ENCODE data around the gene ADAMTS16.

The ADAMTS16 gene

DNA sequence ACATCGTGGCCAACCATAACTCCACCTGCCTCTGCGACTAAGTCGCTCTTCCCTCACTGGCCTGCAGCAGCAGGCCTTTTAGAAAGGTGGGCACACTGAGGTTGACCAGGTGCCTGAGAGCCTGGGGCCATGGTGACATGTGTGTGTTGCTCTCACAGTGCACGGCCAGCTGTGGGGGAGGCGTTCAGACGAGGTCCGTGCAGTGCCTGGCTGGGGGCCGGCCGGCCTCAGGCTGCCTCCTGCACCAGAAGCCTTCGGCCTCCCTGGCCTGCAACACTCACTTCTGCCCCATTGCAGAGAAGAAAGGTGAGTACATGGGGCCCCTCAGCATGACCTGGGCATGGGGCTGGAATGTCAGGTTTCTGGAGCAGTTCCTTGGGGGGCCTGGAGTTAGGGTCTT lies 177.8 kb downstream of the ADAMTS16 start:
- DNase-seq = no peak

- DNase-seq = no peak
Observed at GRCh38 chr5:5318426-5319190, 178.5 kb downstream of the ADAMTS16 start.

DNA sequence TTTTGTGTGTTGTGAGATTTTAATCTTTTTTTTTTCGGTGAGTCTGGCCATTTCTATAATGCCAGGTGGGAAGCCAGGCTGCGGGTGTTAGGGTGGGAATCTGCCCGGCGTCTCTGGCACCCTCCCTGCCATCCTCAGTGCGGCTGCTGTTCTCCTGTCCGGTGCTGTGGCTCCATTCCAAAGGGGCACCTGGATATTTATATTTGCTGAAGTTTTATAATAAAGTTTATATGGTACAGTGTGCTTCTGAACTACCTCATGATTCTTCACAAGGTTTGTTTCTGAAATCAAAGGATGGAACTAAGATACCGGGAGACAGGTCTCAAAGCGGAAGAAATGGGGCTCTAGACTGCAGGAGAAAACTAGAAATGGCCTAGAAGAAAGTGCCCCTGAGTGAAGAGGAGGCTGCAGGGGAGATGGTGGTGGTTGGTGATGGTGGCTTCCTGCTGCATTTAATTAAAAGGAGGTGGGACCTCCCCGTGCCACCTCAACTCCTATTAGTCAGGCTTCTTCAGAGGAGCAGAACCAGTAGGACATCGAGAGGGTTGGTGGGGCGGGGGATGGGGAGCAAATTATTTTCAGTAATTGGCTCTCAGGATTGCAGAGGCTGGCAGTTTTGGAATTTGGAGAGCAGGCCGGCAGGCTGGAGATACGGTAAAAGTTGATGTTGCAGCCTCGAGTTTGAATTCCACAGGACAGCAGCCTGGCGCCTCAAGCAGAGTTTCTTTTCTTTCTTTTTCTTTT lies 180.1 kb downstream of the ADAMTS16 start:
- no peak for DNase-seq

- no peak for DNase-seq
Observed at GRCh38 chr5:5321137-5321536, 181.0 kb downstream of the ADAMTS16 start.

- no peak for DNase-seq
Observed at GRCh38 chr5:5323551-5323950, 183.4 kb downstream of the ADAMTS16 start.

GRCh38 chr5:5326115-5326758 lies 186.1 kb downstream of the ADAMTS16 start:
- DNase-seq = no peak

DNA sequence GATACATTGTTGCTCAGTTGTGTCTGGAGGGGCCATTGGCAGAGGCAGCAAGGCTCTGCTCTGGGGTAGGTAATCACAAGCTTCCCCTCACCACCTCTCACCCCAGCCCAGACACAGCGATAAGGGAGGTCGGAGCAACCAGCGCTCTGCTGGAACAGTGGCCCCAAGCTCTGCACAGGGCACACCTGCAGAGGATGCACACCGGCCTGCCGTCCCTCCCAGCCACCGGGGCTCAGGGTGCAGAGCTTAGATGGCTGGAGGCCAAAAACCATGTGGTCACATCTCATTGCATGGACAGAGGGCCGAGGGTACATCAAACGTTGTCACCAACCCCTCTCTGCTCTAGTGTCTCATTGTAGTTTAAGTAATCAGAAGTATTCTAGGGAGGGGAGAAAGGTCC lies 187.0 kb downstream of the ADAMTS16 start:
- DNase-seq = no peak

DNA sequence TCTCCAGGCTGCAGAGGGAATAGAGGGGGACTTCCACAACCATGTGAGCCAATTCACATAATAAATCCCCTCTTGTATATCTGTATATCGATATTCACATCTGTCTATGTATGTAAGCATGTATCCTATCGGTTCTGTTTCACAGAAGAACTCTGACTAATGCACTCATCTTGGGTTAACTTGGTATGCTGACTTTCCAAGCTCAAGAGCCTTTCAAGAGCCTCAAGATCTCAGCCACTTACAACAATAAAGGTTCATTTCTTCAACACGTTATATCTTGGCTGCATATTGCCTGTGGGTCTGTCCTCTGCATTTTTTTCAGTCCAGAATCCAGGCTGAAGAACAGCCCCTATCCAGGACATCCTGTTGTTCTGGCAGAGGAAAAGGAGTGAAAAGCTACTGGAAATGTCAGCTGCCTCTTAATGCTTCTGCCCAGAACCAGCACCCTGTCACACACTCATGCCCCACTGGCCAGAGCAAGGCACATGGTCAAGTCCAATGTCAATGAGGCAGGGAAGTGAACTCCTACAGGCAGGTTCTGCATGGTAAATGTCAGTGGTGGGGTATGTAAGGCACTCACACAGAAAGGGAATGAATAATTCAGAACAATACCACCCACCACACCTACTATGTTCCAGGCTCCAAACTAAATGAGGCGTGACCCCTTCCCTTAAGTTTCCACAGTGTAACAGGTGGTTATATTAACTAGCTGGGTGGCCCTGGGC lies 190.8 kb downstream of the ADAMTS16 start:
- DNase-seq = no peak

DNA sequence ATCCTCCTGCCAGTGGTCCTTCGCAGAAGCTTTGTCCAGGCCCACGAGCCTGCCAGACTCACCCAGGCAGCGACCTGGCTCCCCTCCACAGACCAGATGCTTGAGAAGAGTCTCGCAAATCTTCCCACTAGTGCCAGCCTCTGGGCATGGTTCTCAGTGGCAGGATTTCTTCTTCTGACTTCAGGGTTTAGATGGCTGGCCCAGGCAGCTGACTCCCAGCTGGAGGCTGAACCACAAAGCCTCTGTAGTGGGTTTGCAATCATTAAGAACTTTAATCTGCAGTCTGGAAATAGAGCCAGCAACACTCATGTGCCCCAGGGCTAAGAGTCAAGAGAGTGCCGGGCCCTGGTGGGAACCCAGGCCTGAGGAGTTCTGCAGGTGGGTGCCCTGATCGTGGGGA lies 191.7 kb downstream of the ADAMTS16 start:
- no peak for DNase-seq

GRCh38 chr5:5332287-5332686 lies 192.2 kb downstream of the ADAMTS16 start:
- no peak for DNase-seq

DNA sequence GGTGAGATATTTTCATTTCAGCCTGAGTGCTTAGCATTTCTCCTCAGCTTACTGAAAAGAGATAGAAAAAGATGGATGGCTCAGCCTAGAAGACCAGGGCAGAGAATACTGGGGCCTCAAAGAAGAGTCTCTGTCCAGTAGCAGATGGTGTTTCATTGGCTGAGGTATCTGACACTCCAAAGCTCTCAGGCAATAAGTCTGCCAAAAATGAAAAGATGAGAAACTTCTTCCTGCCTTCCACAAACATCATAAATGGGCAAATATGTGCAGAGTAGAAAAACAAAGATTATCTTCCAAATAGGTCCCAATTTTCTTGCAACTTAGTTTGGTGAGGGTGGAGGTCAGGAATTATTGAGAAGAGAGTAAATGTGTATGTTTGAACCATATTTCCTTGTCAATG lies 195.0 kb downstream of the ADAMTS16 start:
- DNase-seq = no peak

- DNase-seq = no peak
Observed at GRCh38 chr5:5335700-5336264, 195.7 kb downstream of the ADAMTS16 start.

DNA sequence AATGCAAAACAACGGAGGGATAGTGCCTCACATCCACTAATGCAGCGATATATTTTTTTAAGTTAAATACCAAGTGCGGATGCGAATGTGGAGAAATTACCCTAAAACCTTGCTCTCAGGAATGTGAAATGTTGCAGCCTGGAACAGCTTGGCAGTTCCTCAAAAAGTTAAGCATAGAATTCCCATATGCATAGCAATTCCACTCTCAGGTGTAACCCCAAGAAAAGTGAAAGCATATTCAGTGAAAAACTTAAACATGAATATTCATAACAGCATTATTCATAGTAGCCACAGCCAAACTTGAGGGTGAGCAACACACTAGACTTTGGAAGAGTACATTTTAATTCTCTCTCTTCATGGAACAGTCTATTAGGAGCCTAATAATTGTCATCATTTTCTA lies 199.1 kb downstream of the ADAMTS16 start:
- no peak for DNase-seq

GRCh38 chr5:5340206-5340729 lies 200.1 kb downstream of the ADAMTS16 start:
- DNase-seq = no peak

- no peak for DNase-seq
Observed at GRCh38 chr5:5341531-5342292, 201.6 kb downstream of the ADAMTS16 start.

GRCh38 chr5:5342784-5343183 lies 202.7 kb downstream of the ADAMTS16 start:
- DNase-seq = no peak

DNA sequence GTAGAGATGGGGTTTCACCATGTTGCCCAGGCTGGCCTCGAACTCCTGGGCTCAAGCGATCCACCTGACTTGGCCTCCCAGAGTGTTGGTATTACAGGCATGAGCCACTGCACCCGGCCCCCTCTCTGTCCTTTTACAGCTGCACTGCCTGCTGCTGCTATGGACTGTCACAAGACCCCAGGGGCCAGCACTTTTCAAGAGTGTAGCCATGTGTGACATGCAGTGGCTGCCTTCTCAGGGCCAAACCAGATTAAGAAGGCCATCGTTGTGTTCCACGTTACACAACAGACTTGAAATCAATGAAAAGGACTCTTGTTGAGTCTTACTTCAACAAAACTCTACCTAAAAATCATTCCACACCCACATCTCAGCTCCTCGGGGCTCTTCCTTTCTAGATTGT lies 203.4 kb downstream of the ADAMTS16 start:
- no peak for DNase-seq

DNA sequence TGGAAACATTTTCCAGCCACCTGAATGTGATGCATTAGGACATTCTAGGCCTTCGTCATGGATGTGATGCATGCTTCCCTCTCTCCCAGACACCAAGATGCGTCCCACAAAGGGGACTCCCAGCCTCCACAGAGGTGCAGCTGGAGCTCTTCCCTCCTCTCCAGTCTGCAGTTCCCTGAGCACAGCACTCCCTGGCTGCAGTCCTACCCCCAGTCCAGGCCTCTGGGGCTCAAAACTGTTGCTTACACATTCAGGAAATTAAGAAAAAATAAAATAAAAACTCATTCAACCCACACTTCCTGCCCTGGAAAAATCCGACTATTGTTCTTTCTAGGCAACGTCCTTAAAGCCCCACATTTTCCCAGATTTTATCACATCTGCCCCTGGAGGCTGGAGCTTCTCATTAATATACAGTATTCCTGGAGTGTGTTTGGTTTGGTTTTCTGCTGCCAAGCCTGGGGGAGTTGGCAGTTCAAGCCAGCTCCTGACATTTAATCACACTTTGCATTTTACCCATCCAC lies 204.0 kb downstream of the ADAMTS16 start:
- no peak for DNase-seq

- DNase-seq = no peak
Observed at GRCh38 chr5:5344606-5345005, 204.5 kb downstream of the ADAMTS16 start.

DNA sequence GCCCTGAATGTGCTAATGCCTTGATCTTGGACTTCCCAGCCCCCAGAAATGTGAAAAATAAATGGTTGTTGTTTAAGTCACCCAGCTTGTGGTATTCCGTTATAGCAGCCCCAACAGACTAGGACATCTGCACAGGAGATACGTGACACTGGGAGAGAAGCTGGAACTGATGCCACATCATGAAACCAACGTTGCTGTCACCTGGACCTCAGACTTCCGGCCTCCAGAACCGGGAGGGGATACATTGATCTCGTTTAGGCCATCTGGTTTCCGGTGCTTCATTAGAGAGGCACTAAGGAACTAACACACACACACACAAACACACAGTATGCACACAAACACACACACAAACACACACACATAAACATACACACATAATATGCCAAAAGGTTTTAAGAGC lies 207.3 kb downstream of the ADAMTS16 start:
- no peak for DNase-seq

DNA sequence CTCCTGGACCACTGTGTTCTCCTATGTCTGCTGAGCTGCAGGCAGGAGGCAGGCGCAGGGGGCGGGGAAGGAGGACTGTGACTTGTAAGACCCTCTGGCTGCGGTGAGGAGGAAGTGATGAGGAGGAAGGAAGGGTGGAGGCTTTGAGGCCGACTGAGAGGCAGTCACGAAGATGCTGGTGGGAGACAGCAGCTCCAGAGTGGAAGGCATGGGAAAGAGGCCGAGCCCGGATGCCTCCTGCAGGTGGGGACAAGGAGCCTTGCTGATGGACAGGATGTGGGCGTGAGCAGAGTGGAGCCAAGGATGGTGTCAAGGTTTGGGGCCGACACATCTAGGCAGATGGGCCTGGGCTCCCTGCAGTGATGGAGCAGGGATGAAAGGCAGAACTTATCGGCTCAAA lies 208.0 kb downstream of the ADAMTS16 start:
- no peak for DNase-seq

Data from inflammatory macrophage (primary cell).